ENCODE data around the gene HTT.

HTT gene

GRCh38 chr4:3286335-3287175 lies 212.1 kb downstream of the HTT start:
- Mint-ChIP-seq H3K9me3 (no peaks in the 10 kb centered on the region), H3K27me3 (peaks cover 6% of the 10 kb centered on the region), H3K4me3 (no peak overlapping the region), H3K36me3 (peaks cover 2% of the 10 kb centered on the region), H3K4me1 (peaks cover 3% of the 10 kb centered on the region), H3K27ac (no peak overlapping the region)

DNA sequence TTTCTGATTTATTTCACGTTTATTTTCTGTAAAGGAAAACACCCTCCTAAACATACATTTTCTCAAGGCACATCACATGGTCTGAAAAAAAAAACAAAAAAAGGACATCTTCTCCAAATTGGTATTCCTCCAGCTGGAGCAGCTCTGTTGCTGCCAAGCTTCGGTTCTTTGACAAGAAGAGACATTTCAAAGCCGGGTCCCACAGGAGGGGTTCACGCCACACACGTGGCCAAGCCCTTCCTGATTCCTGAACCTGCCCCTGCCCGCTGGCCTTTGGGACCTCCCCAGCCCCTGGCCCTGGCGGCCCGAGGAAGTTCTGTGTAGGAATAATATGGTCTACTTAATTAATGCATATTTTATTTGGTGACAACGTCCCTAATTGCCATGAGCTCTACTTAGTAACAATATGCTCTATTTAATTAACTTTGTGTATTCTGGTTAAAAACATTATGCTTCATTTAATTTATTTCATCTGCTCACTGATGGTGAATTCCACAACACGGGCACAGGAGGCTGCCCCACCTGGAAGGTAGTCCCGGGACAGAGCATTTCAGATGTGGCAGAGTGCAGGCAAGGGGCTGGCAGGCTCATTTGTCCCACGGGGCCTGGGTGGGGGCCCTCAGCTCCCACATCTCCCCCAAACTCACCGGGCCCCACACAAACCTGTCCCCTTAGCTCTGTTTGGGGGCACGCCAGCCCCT lies 212.9 kb downstream of the HTT start:
- H3K4me1 Mint-ChIP-seq = peaks cover 6% of the 10 kb centered on the region
- no peaks in the 10 kb centered on the region for H3K9me3 Mint-ChIP-seq
- H3K27ac Mint-ChIP-seq = no peak overlapping the region
- no peak overlapping the region for H3K4me3 Mint-ChIP-seq
- peaks cover 6% of the 10 kb centered on the region for H3K27me3 Mint-ChIP-seq
- no peaks in the 10 kb centered on the region for H3K36me3 Mint-ChIP-seq

GRCh38 chr4:3287972-3288570 lies 213.6 kb downstream of the HTT start:
- Mint-ChIP-seq H3K9me3 (no peaks in the 10 kb centered on the region), H3K4me3 (no peak overlapping the region), H3K27me3 (peaks cover 6% of the 10 kb centered on the region), H3K27ac (no peak overlapping the region), H3K36me3 (no peaks in the 10 kb centered on the region), H3K4me1 (peaks cover 6% of the 10 kb centered on the region)

- Mint-ChIP-seq H3K27ac (no peak overlapping the region), H3K27me3 (peaks cover 6% of the 10 kb centered on the region), H3K36me3 (no peaks in the 10 kb centered on the region), H3K4me1 (peaks cover 10% of the 10 kb centered on the region), H3K4me3 (no peak overlapping the region), H3K9me3 (no peaks in the 10 kb centered on the region)
Measured at GRCh38 chr4:3288571-3289094, 214.2 kb downstream of the HTT start.

- H3K27ac Mint-ChIP-seq = no peak overlapping the region
- H3K36me3 Mint-ChIP-seq = no peaks in the 10 kb centered on the region
- H3K4me3 Mint-ChIP-seq = peak overlapping the region; percentile 7
- no peaks in the 10 kb centered on the region for H3K9me3 Mint-ChIP-seq
- H3K27me3 Mint-ChIP-seq = peaks cover 4% of the 10 kb centered on the region
- peaks cover 18% of the 10 kb centered on the region for H3K4me1 Mint-ChIP-seq
Measured at GRCh38 chr4:3290476-3290875, 216.0 kb downstream of the HTT start.

DNA sequence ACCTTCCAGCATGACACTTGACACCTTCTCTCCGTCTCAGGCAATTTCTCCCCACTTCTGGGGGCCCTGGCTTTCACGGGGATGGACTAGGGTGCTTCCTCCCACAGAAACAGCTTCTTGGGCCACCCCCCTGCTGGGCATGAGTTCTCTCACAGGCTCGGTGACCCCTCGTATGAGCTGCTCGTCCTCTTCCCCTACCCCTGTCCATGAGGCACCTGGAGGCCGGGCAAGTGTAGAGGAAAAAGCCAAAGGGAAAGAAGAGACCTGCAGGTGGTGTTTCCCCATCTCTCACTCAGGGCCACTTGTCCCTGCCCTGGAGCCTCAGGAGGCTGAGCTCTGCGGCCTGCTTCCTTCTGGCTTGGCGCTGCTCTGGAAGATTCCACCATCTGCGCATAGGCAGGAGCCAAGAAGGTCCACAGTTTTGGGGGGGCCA lies 216.4 kb downstream of the HTT start:
- Mint-ChIP-seq H3K36me3 (no peaks in the 10 kb centered on the region), H3K27ac (no peak overlapping the region), H3K9me3 (no peaks in the 10 kb centered on the region), H3K27me3 (peaks cover 4% of the 10 kb centered on the region), H3K4me3 (peak overlapping the region; percentile 7), H3K4me1 (peaks cover 18% of the 10 kb centered on the region)

DNA sequence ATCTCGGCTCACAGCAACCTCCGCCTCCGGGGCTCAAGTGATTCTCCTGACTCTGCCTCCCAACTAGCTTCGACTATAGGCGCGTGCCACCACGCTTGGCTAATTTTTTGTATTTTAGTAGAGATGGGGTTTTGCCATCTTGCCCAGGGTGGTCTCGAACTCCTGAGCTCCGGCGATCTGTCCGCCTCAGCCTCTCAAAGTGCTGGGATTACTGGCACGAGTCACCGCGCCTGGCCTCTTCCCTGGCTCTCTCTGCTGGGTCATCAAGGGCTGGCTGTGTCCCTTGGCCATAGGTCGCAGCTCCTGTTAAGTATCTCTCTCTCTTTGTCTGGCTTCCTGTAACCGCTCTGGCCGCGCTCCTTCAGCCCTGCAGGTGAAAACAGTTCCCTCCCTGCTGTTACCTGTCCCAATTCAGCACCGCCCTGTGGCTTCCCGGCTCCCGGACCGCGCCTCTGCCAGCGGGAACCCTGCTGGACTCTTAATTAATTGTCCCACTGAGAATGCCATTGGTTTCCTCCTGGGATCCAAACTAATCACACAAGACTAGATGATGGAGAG lies 217.0 kb downstream of the HTT start:
- Mint-ChIP-seq H3K27ac (peak overlapping the region; percentile 42), H3K4me1 (peaks cover 18% of the 10 kb centered on the region), H3K27me3 (peaks cover 4% of the 10 kb centered on the region), H3K4me3 (peak overlapping the region; percentile 90), H3K36me3 (no peaks in the 10 kb centered on the region), H3K9me3 (no peaks in the 10 kb centered on the region)

DNA sequence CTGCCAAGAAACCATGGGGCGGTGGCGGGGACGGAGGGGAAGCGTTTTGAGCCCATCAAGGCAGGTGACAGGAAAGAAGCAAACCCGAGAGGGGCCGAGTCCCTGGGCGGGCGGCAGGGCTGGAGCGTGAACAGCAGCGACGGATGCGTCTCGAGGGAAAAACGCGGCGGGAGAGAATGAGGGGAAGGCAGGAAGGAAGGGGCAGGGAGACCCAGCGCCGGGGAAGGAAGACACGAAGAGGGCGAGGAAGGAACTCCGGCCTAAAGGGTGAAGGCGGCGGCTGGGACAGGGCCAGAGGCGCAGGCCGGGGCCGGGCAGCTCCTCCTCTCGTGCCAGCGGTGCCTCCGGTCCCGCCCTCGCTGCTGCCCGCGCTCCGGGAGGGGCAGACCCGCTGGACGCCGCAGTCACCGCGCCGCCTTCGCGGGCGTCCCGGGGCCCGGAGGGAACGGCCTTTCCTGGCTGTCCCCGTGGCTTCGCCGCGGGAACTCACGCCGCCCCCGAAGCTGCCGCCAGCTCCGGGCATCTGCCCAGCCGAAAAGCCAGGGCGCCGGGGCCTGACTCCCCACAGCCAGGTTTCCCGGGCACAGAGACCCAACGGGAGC lies 217.6 kb downstream of the HTT start:
- peak overlapping the region; percentile 90 for H3K4me3 Mint-ChIP-seq
- no peaks in the 10 kb centered on the region for H3K27me3 Mint-ChIP-seq
- H3K27ac Mint-ChIP-seq = peak overlapping the region; percentile 42
- H3K4me1 Mint-ChIP-seq = peaks cover 18% of the 10 kb centered on the region
- H3K9me3 Mint-ChIP-seq = no peaks in the 10 kb centered on the region
- no peaks in the 10 kb centered on the region for H3K36me3 Mint-ChIP-seq

- peaks cover 18% of the 10 kb centered on the region for H3K4me1 Mint-ChIP-seq
- peak within 1 kb of the TSS; percentile 42 for H3K27ac Mint-ChIP-seq
- no peaks in the 10 kb centered on the region for H3K27me3 Mint-ChIP-seq
- H3K36me3 Mint-ChIP-seq = peaks cover 1% of the 10 kb centered on the region
- no peaks in the 10 kb centered on the region for H3K9me3 Mint-ChIP-seq
- H3K4me3 Mint-ChIP-seq = peak within 1 kb of the TSS; percentile 90
Measured at GRCh38 chr4:3292571-3293400, 218.3 kb downstream of the HTT start, which contains the start of gene RGS12. TSS of gene RGS12 (plus strand) at chr4:3293021. CDS start at chr4:3316171, 23,150 bp downstream.
